HTERT RPE-1 (cell line): Measurements from ENCODE around the gene UST.

Source experiments
- in situ Hi-C: fragments of 300-500 bp; cut with MboI; formaldehyde crosslinking; loops from 4 replicates; pipeline ENCODE4 v1.14.3; 2020; ENCODE audit warnings: low sequenced_read_pairs

The UST gene

GRCh38 chr6:149055195-149055899 is 308.5 kb downstream of the UST start:
- in situ Hi-C loops: no loop called here

- in situ Hi-C loops: no loop called here
Observed at GRCh38 chr6:149056777-149057463, 310.1 kb downstream of the UST start.

GRCh38 chr6:149057464-149057840 is 310.6 kb downstream of the UST start:
- in situ Hi-C loops: no loop called here

GRCh38 chr6:149059557-149059956 is 312.7 kb downstream of the UST start:
- in situ Hi-C loops: no loop called here

- in situ Hi-C loops: no loop called here
Observed at GRCh38 chr6:149060300-149060984, 313.6 kb downstream of the UST start.

- in situ Hi-C loops: no loop called here
Observed at GRCh38 chr6:149060985-149061760, 314.3 kb downstream of the UST start.

GRCh38 chr6:149061930-149062329 is 315.1 kb downstream of the UST start:
- in situ Hi-C loops: no loop called here

GRCh38 chr6:149062653-149063348 is 316.0 kb downstream of the UST start:
- in situ Hi-C loops: no loop called here

GRCh38 chr6:149063468-149063867 is 316.6 kb downstream of the UST start:
- in situ Hi-C loops: no loop called here

GRCh38 chr6:149064001-149064659 is 317.3 kb downstream of the UST start:
- in situ Hi-C loops: no loop called here

GRCh38 chr6:149064660-149065015 is 317.8 kb downstream of the UST start:
- in situ Hi-C loops: no loop called here

GRCh38 chr6:149065121-149065520 is 318.3 kb downstream of the UST start:
- in situ Hi-C loops: no loop called here

GRCh38 chr6:149065658-149066556 is 319.1 kb downstream of the UST start:
- in situ Hi-C loops: no loop called here

GRCh38 chr6:149071997-149072396 is 325.2 kb downstream of the UST start:
- in situ Hi-C loops: no loop called here

- in situ Hi-C loops: no loop called here
Observed at GRCh38 chr6:149074832-149075258, 328.0 kb downstream of the UST start.

- in situ Hi-C loops: no loop called here
Observed at GRCh38 chr6:149075616-149076354, 329.0 kb downstream of the UST start.

- in situ Hi-C loops: no loop called here
Observed at GRCh38 chr6:149076355-149076734, 329.5 kb downstream of the UST start.

- in situ Hi-C loops: no loop called here
Observed at GRCh38 chr6:149077208-149077607, 330.4 kb downstream of the UST start.
